ENCODE results near the gene LRRC51. TPM values are rescaled to one million over a fixed set of nuclear protein-coding genes. Genes with fewer than 3 reads are reported as not detected.

The LRRC51 gene
- polyA plus RNA-seq, 1 donor from 2014 or later: 4.1 TPM

GRCh38 chr11:72111300-72112142 is 30.9 kb downstream of the LRRC51 start:
- H3K4me3 Mint-ChIP-seq: peak overlapping the region; percentile 95 to 98 (median 98)
- H3K27me3 Mint-ChIP-seq: no peaks in the 10 kb centered on the region
- peaks cover 15 to 19% (median 18%) of the 10 kb centered on the region in 3 donors for H3K4me1 Mint-ChIP-seq
- H3K27ac Mint-ChIP-seq: peak overlapping the region; percentile 96 to 99 (median 97)
- no peaks in the 10 kb centered on the region for H3K9me3 Mint-ChIP-seq
- H3K36me3 Mint-ChIP-seq: peaks cover 3% of the 10 kb centered on the region

GRCh38 chr11:72112143-72112977 is 31.7 kb downstream of the LRRC51 start, which contains the start of gene ANAPC15:
ANAPC15 (minus strand) TSS chr11:72112695; CDS start chr11:72111276, 1,419 bp downstream.
- peaks cover 15 to 18% (median 15%) of the 10 kb centered on the region in 3 donors for H3K4me1 Mint-ChIP-seq
- peaks cover 3% of the 10 kb centered on the region for H3K36me3 Mint-ChIP-seq
- H3K4me3 Mint-ChIP-seq: peak within 1 kb of the TSS; percentile 95 to 98 (median 98)
- H3K27ac Mint-ChIP-seq: peak within 1 kb of the TSS; percentile 96 to 99 (median 97)
- H3K27me3 Mint-ChIP-seq: no peaks in the 10 kb centered on the region
- H3K9me3 Mint-ChIP-seq: no peaks in the 10 kb centered on the region

DNA sequence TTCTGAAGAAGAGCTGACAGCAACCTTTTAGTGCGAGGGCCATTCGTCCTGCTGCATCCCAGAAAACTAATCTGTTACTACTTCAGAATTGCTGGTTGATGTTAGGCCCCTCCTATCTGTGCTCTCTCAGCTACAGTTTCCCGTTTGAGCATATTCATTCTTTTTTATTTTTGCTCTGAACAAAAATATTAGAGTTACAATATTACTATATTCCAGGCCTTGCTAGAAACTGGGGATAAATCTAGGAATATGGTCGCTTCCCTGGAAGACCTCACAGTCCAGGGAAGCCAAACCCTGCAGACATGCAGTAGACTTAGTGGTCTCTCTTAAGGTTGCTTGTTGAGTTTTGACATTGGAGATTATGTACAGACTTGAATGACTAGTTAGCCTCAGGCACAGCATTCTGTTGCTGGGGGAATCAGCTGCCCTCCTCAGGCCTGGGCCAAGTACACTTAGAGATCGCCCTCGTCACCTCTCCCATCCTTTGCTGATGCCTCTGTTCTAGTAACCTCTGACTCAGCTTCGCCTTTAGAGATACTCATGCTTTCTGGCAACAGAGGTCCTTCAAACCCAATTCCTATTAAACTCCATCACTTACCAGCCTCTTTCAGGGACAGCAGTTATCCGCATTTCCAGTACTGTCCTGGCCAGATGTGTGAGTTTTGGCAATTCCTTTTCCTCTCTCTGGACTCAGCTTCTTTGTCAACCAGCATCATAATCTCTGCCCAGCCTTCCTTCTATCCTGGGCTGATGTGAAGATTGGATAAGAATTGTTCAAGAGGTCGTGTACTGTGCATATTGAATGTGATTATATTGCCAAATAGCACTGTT is 32.5 kb downstream of the LRRC51 start:
- H3K36me3 Mint-ChIP-seq: peaks cover 3% of the 10 kb centered on the region
- H3K9me3 Mint-ChIP-seq: no peaks in the 10 kb centered on the region
- no peaks in the 10 kb centered on the region for H3K27me3 Mint-ChIP-seq
- H3K4me3 Mint-ChIP-seq: peak overlapping the region; percentile 95 to 98 (median 98)
- H3K27ac Mint-ChIP-seq: peak overlapping the region; percentile 96 to 99 (median 97)
- H3K4me1 Mint-ChIP-seq: peaks cover 15 to 18% (median 15%) of the 10 kb centered on the region in 3 donors

DNA sequence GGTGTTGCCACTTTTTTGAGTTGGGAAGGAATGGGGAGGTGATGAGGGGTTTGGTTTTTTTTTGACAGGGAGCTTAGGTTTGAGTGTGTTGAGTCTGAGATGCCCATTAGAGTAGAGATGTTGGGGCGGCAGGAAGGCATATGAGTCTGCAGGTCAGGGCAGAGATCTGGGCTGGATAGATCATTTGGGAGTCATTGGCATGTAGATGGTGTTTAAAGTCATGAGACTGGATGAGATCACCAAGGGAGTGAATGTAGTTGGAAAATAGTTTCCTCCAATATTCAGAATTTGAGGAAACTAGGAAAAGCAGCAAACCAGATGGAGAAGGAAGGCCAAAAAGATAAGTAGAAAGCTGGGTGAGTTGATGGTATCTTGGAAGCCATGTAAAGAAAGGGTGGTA is 33.9 kb downstream of the LRRC51 start:
- Mint-ChIP-seq H3K36me3 (peaks cover 3% of the 10 kb centered on the region), H3K9me3 (no peaks in the 10 kb centered on the region), H3K4me1 (peaks cover 15 to 18% (median 15%) of the 10 kb centered on the region in 3 donors), H3K27me3 (peaks cover 3% of the 10 kb centered on the region), H3K4me3 (no peak overlapping the region), H3K27ac (no peak overlapping the region)

DNA sequence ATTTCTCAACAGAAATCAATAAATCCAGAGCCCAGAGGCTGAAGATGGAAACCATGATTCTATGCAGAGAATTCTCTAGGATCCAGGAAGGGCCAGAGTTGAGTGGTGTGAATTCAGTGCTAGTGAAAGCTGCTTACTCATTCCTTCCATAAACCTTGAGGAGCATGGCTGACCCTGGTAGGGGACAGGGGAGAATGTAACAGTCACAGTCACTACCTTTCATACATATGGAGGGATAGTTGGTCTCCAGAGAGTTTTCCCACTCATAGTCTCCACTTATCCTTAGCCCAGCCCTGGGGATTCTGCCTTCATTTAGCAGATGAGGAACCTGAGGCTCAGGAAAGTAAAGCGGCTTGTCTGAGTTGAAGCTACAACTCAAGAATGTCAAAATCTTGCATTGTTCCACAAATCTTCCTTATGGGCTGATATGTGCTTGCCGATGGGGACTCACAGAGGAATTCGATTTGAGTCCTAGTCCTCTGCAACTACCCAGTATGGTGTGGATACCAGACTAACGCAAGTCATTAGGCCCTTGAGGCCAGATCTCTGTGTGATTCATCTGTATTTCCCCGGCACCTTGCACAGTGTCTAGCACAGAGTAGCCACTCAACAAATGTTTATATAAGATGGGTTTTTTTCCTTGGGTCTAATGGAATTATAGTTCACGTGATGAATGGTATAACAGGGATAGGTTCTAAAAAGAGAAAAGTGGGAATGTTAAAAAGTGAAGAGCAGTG is 35.5 kb downstream of the LRRC51 start:
- no peak overlapping the region for H3K27ac Mint-ChIP-seq
- peaks cover 0 to 1% (median 0%) of the 10 kb centered on the region in 3 donors for H3K9me3 Mint-ChIP-seq
- H3K4me1 Mint-ChIP-seq: peaks cover 13 to 15% (median 15%) of the 10 kb centered on the region in 3 donors
- peaks cover 6% of the 10 kb centered on the region for H3K27me3 Mint-ChIP-seq
- H3K36me3 Mint-ChIP-seq: no peaks in the 10 kb centered on the region
- H3K4me3 Mint-ChIP-seq: no peak overlapping the region

DNA sequence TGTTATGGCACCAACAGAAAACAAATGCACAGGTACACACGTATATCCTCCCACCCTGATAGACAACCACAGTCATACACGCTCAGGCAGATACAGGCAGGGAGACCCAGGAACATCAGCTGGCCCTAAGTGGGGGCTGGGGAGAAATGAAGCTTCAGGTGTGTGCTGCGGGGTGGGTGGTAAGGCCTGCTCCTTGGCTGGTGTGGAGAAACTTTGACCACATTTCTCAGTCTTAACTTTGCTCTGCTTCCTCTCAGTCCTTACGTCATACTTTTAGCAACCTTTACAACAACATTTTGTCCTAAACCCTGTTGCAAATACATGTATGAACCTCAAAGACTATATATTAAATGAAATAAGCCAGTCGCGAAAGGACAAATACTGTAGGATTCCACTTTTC is 38.5 kb downstream of the LRRC51 start:
- Mint-ChIP-seq H3K27me3 (peaks cover 8% of the 10 kb centered on the region), H3K4me1 (no peaks in the 10 kb centered on the region), H3K9me3 (peaks cover 0 to 1% (median 0%) of the 10 kb centered on the region in 3 donors)

GRCh38 chr11:72120930-72121329 is 40.3 kb downstream of the LRRC51 start:
- Mint-ChIP-seq H3K9me3 (peaks cover 0 to 5% (median 1%) of the 10 kb centered on the region in 3 donors), H3K27me3 (peaks cover 8% of the 10 kb centered on the region), H3K4me1 (no peaks in the 10 kb centered on the region), H3K36me3 (no peaks in the 10 kb centered on the region), H3K4me3 (no peak overlapping the region), H3K27ac (no peak overlapping the region)

More for the DNA sequence above, 38.5 kb downstream of the LRRC51 start:
- Mint-ChIP-seq H3K36me3 (no peaks in the 10 kb centered on the region), H3K4me3 (no peak overlapping the region), H3K27ac (peak overlapping the region in 1 of 3 donors; percentile 48)

GRCh38 chr11:72122607-72123006 is 42.0 kb downstream of the LRRC51 start:
- no peaks in the 10 kb centered on the region for H3K36me3 Mint-ChIP-seq
- H3K9me3 Mint-ChIP-seq: peaks cover 1 to 6% (median 5%) of the 10 kb centered on the region in 3 donors
- no peak overlapping the region for H3K4me3 Mint-ChIP-seq
- H3K4me1 Mint-ChIP-seq: no peaks in the 10 kb centered on the region
- no peak overlapping the region for H3K27ac Mint-ChIP-seq
- H3K27me3 Mint-ChIP-seq: peaks cover 8% of the 10 kb centered on the region

GRCh38 chr11:72123117-72123653 is 42.5 kb downstream of the LRRC51 start:
- H3K27ac Mint-ChIP-seq: peak overlapping the region in 1 of 3 donors; percentile 84
- no peaks in the 10 kb centered on the region for H3K4me1 Mint-ChIP-seq
- peaks cover 9% of the 10 kb centered on the region for H3K27me3 Mint-ChIP-seq
- H3K9me3 Mint-ChIP-seq: peaks cover 1 to 11% (median 7%) of the 10 kb centered on the region in 3 donors
- no peak overlapping the region for H3K4me3 Mint-ChIP-seq
- no peaks in the 10 kb centered on the region for H3K36me3 Mint-ChIP-seq

- peaks cover 9% of the 10 kb centered on the region for H3K27me3 Mint-ChIP-seq
- H3K4me3 Mint-ChIP-seq: no peak overlapping the region
- H3K4me1 Mint-ChIP-seq: no peaks in the 10 kb centered on the region
- peaks cover 1 to 20% (median 14%) of the 10 kb centered on the region in 3 donors for H3K9me3 Mint-ChIP-seq
- H3K36me3 Mint-ChIP-seq: peaks cover 3% of the 10 kb centered on the region
- H3K27ac Mint-ChIP-seq: no peak overlapping the region
These were observed 43.4 kb downstream of the LRRC51 start for GRCh38 chr11:72124046-72124445.

- Mint-ChIP-seq H3K27me3 (peaks cover 8% of the 10 kb centered on the region), H3K4me1 (no peaks in the 10 kb centered on the region), H3K9me3 (peaks cover 1 to 24% (median 15%) of the 10 kb centered on the region in 3 donors), H3K27ac (no peak overlapping the region), H3K36me3 (peaks cover 3% of the 10 kb centered on the region), H3K4me3 (no peak overlapping the region)
These were observed 45.3 kb downstream of the LRRC51 start for GRCh38 chr11:72125956-72126355.

DNA sequence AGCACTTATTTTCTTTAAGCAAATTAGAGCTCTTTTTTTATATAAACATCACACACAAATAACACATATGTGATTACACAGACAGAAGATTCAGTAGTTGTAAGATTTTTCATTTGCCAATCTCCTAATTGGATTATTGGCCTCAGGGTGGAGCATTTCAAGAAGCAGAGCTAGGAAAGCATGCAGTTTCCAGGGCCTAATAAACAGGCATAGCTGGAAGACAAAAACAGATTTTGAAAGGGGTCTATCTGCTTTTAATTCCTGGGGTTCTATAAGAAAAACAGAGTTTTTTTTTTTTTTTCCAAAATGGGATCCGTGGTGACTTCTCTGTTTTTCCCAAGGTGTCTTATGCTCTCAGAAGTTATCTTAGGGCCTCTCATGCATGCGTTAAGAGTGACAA is 47.3 kb downstream of the LRRC51 start:
- Mint-ChIP-seq H3K36me3 (peaks cover 3% of the 10 kb centered on the region), H3K4me3 (no peak overlapping the region), H3K4me1 (no peaks in the 10 kb centered on the region), H3K27me3 (peaks cover 8% of the 10 kb centered on the region), H3K27ac (no peak overlapping the region), H3K9me3 (peaks cover 0 to 24% (median 15%) of the 10 kb centered on the region in 3 donors)

- Mint-ChIP-seq H3K27me3 (peaks cover 7% of the 10 kb centered on the region), H3K9me3 (peaks cover 0 to 24% (median 15%) of the 10 kb centered on the region in 3 donors), H3K27ac (no peak overlapping the region), H3K36me3 (peaks cover 3% of the 10 kb centered on the region), H3K4me1 (no peaks in the 10 kb centered on the region), H3K4me3 (no peak overlapping the region)
These were observed 48.7 kb downstream of the LRRC51 start for GRCh38 chr11:72129381-72129780.
